K562 (cell line): ENCODE results near the gene MMP2. TPM values are rescaled to one million over a fixed set of nuclear protein-coding genes. Genes with fewer than 3 reads are reported as not detected.

Experiments
- ATAC-seq: fragments of 200-7000 bp; cut with Tn5 transposase; 3 replicates; pipeline ENCODE4 v1.9.1; 2020; ENCODE audit warnings: moderate library complexity
- BruUV-seq: library from RNA; stranded (reverse); fragments of 400-500 nt; replicated peaks from 2 replicates; lab custom pipeline; 2021; lab: Mats Ljungman, UMichigan
- CTCF ChIA-PET: fragments of 300-600 bp; formaldehyde crosslinking; extraction: SDS; loops from one replicate; lab custom pipeline; 2021; ENCODE audit warnings: low intra/inter-chr PET ratio; lab: Yijun Ruan, JAX
- POLR2A ChIA-PET: fragments of 300-600, 350-650 bp; sonication (Branson Sonifier 250); formaldehyde crosslinking; extraction: SDS; loops from one replicate; lab custom pipeline; 2021; ENCODE audit warnings: antibody characterized with exemption, inconsistent platforms; lab: Yijun Ruan, JAX
- DNase-seq, 4 experiments: peaks; one replicate each; pipeline versions ENCODE4 v3.0.0 to v3.0.0-alpha.2; 2011 to 2018; ENCODE audit warnings: low spot score in 3 of 4, mixed read lengths in 3 of 4; ENCODE audit errors: extremely low read depth in 1 of 4
- FAIRE-seq: peaks from 2 replicates; lab custom pipeline; 2011; peaks lifted over from hg19 to GRCh38; lab: Jason Lieb, UNC
- H2AFZ ChIP-seq: 2 replicates; pipeline ENCODE4 v1.6.0; 2011; ENCODE audit warnings: low read depth, low read length, control low read depth, inconsistent platforms
- H3K27ac ChIP-seq: fragments of 200-600 bp; 3 replicates; pipeline ENCODE4 v1.8.0; 2011; ENCODE audit warnings: low read depth, mild to moderate bottlenecking, control low read depth, inconsistent platforms, low read length, moderate library complexity, mixed read lengths; ENCODE audit errors: extremely low read depth
- H3K27me3 ChIP-seq, 2 experiments: fragments of 300-600 bp in 1 of 2; 2 replicates in 1 of 2; 3 replicates in 1 of 2; pipeline versions ENCODE4 v1.6.0 to v1.8.0; 2011; ENCODE audit warnings: inconsistent platforms in 2 of 2, low read length in 2 of 2, mild to moderate bottlenecking in 1 of 2, mixed read lengths in 1 of 2, moderate library complexity in 1 of 2; ENCODE audit not compliant: control insufficient read depth in 2 of 2, insufficient read depth in 2 of 2
- H3K36me3 ChIP-seq: fragments of 300-600 bp; 3 replicates; pipeline ENCODE4 v1.8.0; 2011; ENCODE audit warnings: mild to moderate bottlenecking, low read length, inconsistent platforms; ENCODE audit not compliant: control insufficient read depth, insufficient read depth
- H3K4me1 ChIP-seq, 2 experiments: fragments of 200-600 bp in 1 of 2; replicated peaks in 1 of 2; 2 replicates in 1 of 2; 3 replicates in 1 of 2; pipeline versions ENCODE4 v1.5.1 to v1.8.0; 2011; ENCODE audit warnings: inconsistent platforms in 2 of 2, low read length in 2 of 2, mild to moderate bottlenecking in 1 of 2, mixed read lengths in 1 of 2, moderate library complexity in 1 of 2; ENCODE audit not compliant: control insufficient read depth in 2 of 2, insufficient read depth in 2 of 2
- H3K4me2 ChIP-seq: 2 replicates; pipeline ENCODE4 v1.6.1; 2011; ENCODE audit warnings: low read length, control low read depth, inconsistent platforms, mixed read lengths; ENCODE audit not compliant: insufficient read depth
- H3K4me3 ChIP-seq: fragments of 200-600 bp; sonication (generic), shearing (Covaris generic); 2 replicates; pipeline ENCODE4 v1.5.1; 2016; ENCODE audit warnings: control low read depth, inconsistent platforms
- H3K79me2 ChIP-seq: fragments of 200-600 bp; 3 replicates; pipeline ENCODE4 v1.8.0; 2011; ENCODE audit warnings: low read length, inconsistent platforms; ENCODE audit not compliant: control insufficient read depth, insufficient read depth
- H3K9ac ChIP-seq, 2 experiments: 2 replicates each; pipeline versions ENCODE4 v1.6.0 to v1.6.1; 2011; ENCODE audit warnings: low read depth in 2 of 2, low read length in 2 of 2, control low read depth in 1 of 2, inconsistent platforms in 1 of 2, mild to moderate bottlenecking in 1 of 2, mixed read lengths in 1 of 2; ENCODE audit not compliant: insufficient read depth in 1 of 2
- H3K9me1 ChIP-seq: one replicate; pipeline ENCODE4 v1.6.0; 2011; ENCODE audit warnings: inconsistent platforms, mild to moderate bottlenecking, low read length, moderate library complexity; ENCODE audit not compliant: control insufficient read depth, insufficient read depth
- H3K9me3 ChIP-seq: replicated peaks from 2 replicates; pipeline ENCODE4 v1.5.1; 2011; ENCODE audit warnings: low read depth, low read length, inconsistent platforms; ENCODE audit not compliant: control insufficient read depth, insufficient read depth
- H4K20me1 ChIP-seq: replicated peaks from 2 replicates; pipeline ENCODE4 v1.6.1; 2011; ENCODE audit warnings: low read length, inconsistent platforms, mixed read lengths; ENCODE audit not compliant: control insufficient read depth, insufficient read depth
- BRF2 ChIP-seq: IDR thresholded peaks from 3 replicates; pipeline ENCODE4 v1.6.1; 2011; ENCODE audit warnings: borderline replicate concordance, mild to moderate bottlenecking; ENCODE audit not compliant: insufficient read length, insufficient read depth
- FOSL1 ChIP-seq: fragments of 200-800 bp; sonication (Bioruptor generic); conservative IDR thresholded peaks from 2 replicates; pipeline ENCODE4 v1.6.1; 2016; ENCODE audit warnings: missing genetic modification characterization, missing compliant biosample characterization
- MIER1 ChIP-seq: fragments of 450-650 bp; IDR thresholded peaks from 2 replicates; pipeline ENCODE4 v1.6.1; 2016; ENCODE audit warnings: antibody characterized with exemption, mild to moderate bottlenecking, low read depth
- NFIC ChIP-seq: fragments of 450-650 bp; IDR thresholded peaks from 2 replicates; pipeline ENCODE4 v1.6.1; 2017; ENCODE audit warnings: mild to moderate bottlenecking, inconsistent platforms
- OTX1 ChIP-seq: fragments of 450-650 bp; formaldehyde crosslinking; IDR thresholded peaks from 2 replicates; pipeline ENCODE4 v1.4.0; 2022; ENCODE audit warnings: mild to moderate bottlenecking
- RNF2 ChIP-seq: sonication (generic); IDR thresholded peaks from 2 replicates; pipeline ENCODE4 v1.6.1; 2016
- RREB1 ChIP-seq: fragments of 250-450 bp; sonication (Bioruptor Pico); IDR thresholded peaks from 2 replicates; pipeline ENCODE4 v1.4.0; 2020
- SETDB1 ChIP-seq: IDR thresholded peaks from one replicate; pipeline ENCODE4 v1.6.1; 2012; ENCODE audit warnings: low read length, control low read depth, inconsistent platforms
- TBP ChIP-seq: optimal IDR thresholded peaks from 2 replicates; pipeline ENCODE3; 2011; ENCODE audit warnings: low read depth, low read length, improper control_type of control experiment
- ZNF384 ChIP-seq: IDR thresholded peaks from 2 replicates; pipeline ENCODE4 v1.6.1; 2012; ENCODE audit warnings: low read depth, low read length, improper control_type of control experiment
- ZNF551 ChIP-seq: fragments of 250-450 bp; sonication (Bioruptor Pico); IDR thresholded peaks from 2 replicates; pipeline ENCODE4 v1.5.0; 2021; ENCODE audit warnings: mild to moderate bottlenecking, moderate library complexity
- WGBS: fragments of 100-300 bp; shearing (Covaris generic); methylation state at CpG from one replicate; pipeline ENCODE4 v1.1.6; 2016; ENCODE audit warnings: low coverage, mixed read lengths; ENCODE audit not compliant: insufficient coverage; ENCODE audit errors: missing lambda C conversion rate; 5-methylcytosine and 5-hydroxymethylcytosine counted together
- in situ Hi-C: fragments of 300-500 bp; cut with MboI; formaldehyde crosslinking; loops from 4 replicates; pipeline ENCODE4 v1.15.0; 2018; ENCODE audit warnings: inconsistent platforms, mixed read lengths
- intact Hi-C: fragments of 100-400 bp; cut with micrococcal nuclease; formaldehyde crosslinking; loops from 2 replicates; pipeline ENCODE4 v1.14.2; 2022
- polyA plus RNA-seq, 8 experiments: library from polyadenylated mRNA; depleted of rRNA in 4 of 8; stranded (reverse) in 5 of 8; unstranded in 3 of 8; fragments of >200 nt; fragmentation: Nextera tagmentation in 2 of 8; fragmentation: Illumina TruSeq in 1 of 8; extraction: Ambion mirVana in 2 of 8; extraction: Trizol in 1 of 8; gene quantifications; 2 replicates each; pipeline versions ENCODE4 v1.2.1 to v1.2.3, GENCODE V29; 2011 to 2014; ENCODE audit warnings: inconsistent platforms in 1 of 8, missing spikeins in 1 of 8
- total RNA-seq, 7 experiments: library from RNA; depleted of rRNA in 6 of 7; stranded (reverse); fragments of >200 nt in 6 of 7; fragmentation: Illumina TruSeq in 2 of 7; extraction: Trizol in 2 of 7; gene quantifications; 2 replicates each; pipeline versions ENCODE4 v1.2.1 to v1.2.3, GENCODE V29; 2011 to 2021; ENCODE audit warnings: low replicate concordance in 1 of 7
- TF ChIP-seq, protein P1 (sequence below), 2 experiments: fragments of 450-650 bp; IDR thresholded peaks; 2 replicates each; pipeline ENCODE4 v1.6.1; 2018; ENCODE audit warnings: mild to moderate bottlenecking in 2 of 2, low read depth in 1 of 2; ENCODE audit not compliant: partially characterized antibody in 2 of 2

Gene MMP2
- total and polyA plus RNA-seq, 9 of the 15 experiments (the other 6 are each of a cell fraction or from before 2014, with no cell fraction given), result 0.05 to 0.53 TPM; not detected in 7

- H3K4me1 ChIP-seq, result no peaks in the 10 kb centered on the region; a peak in 1 of 5 replicates
- no peak for FAIRE-seq
- no peaks in the 10 kb centered on the region for H3K36me3 ChIP-seq
- H3K4me2 ChIP-seq, result no peak overlapping the region
- H3K27me3 ChIP-seq, result peaks cover 0 to 4% of the 10 kb centered on the region in 2 experiments; a peak in 3 of 5 replicates
- POLR2A ChIA-PET, result no interaction called here
- H2AFZ ChIP-seq, result no peak overlapping the region
- intact Hi-C loops (no loop called here), in situ Hi-C loops (no loop called here)
- no peak overlapping the region for H3K27ac ChIP-seq
- peak in 1 of 4 experiments; percentile 6 for DNase-seq
- CTCF ChIA-PET, result no interaction called here
- no peaks in the 10 kb centered on the region for H3K9me1 ChIP-seq
- H3K4me3 ChIP-seq, result no peak overlapping the region
- BruUV-seq, result no TSS peak
- WGBS, result 1% methylated on average over 4 of the region's 4 CpGs
- no peaks in the 10 kb centered on the region for H3K9me3 ChIP-seq
- no peaks in the 10 kb centered on the region for H3K79me2 ChIP-seq
- H3K9ac ChIP-seq, result no peak overlapping the region
- H4K20me1 ChIP-seq, result no peaks in the 10 kb centered on the region
- ATAC-seq, result no peak
- TF ChIP-seq RREB1 (no peak), ZNF551 (no peak), SETDB1 (no peak), OTX1 (CRISPR knock-in tag) (no peak), RNF2 (no peak), TBP (no peak), FOSL1 (tag) (peak; percentile 65), BRF2 (no peak), NFIC (no peak), MIER1 (no peak), ZNF384 (no peak)
- TF ChIP-seq, protein P1, sequence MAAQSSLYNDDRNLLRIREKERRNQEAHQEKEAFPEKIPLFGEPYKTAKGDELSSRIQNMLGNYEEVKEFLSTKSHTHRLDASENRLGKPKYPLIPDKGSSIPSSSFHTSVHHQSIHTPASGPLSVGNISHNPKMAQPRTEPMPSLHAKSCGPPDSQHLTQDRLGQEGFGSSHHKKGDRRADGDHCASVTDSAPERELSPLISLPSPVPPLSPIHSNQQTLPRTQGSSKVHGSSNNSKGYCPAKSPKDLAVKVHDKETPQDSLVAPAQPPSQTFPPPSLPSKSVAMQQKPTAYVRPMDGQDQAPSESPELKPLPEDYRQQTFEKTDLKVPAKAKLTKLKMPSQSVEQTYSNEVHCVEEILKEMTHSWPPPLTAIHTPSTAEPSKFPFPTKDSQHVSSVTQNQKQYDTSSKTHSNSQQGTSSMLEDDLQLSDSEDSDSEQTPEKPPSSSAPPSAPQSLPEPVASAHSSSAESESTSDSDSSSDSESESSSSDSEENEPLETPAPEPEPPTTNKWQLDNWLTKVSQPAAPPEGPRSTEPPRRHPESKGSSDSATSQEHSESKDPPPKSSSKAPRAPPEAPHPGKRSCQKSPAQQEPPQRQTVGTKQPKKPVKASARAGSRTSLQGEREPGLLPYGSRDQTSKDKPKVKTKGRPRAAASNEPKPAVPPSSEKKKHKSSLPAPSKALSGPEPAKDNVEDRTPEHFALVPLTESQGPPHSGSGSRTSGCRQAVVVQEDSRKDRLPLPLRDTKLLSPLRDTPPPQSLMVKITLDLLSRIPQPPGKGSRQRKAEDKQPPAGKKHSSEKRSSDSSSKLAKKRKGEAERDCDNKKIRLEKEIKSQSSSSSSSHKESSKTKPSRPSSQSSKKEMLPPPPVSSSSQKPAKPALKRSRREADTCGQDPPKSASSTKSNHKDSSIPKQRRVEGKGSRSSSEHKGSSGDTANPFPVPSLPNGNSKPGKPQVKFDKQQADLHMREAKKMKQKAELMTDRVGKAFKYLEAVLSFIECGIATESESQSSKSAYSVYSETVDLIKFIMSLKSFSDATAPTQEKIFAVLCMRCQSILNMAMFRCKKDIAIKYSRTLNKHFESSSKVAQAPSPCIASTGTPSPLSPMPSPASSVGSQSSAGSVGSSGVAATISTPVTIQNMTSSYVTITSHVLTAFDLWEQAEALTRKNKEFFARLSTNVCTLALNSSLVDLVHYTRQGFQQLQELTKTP (IDR thresholded peaks at IDR 0.05; ENCODE audit: low read depth in 1 of 2, partially characterized antibody in 2 of 2), result no peak
Measured at GRCh38 chr16:55471448-55472097, 7.4 kb upstream of the MMP2 start.
